Large intestine (tissue), 3 donors: Measurements from ENCODE around the gene ACSS1. TPM values are rescaled to one million over a fixed set of nuclear protein-coding genes. Genes with fewer than 3 reads are reported as not detected.
A peak's percentile ranks its signal among the peaks of the same experiment; 100 is the strongest.

ENCODE experiments used
- DNase-seq, 2 donors: peaks; one replicate each; pipeline versions ENCODE4 v3.0.0 to v3.0.0-alpha.2; 2013
- H3K27ac ChIP-seq: one replicate; pipeline ENCODE4 v1.5.1; 2013; ENCODE audit warnings: low read length
- H3K27me3 ChIP-seq: 2 replicates; pipeline ENCODE4 v1.6.1; 2013; ENCODE audit warnings: low read length; ENCODE audit not compliant: control insufficient read depth, insufficient read depth
- H3K36me3 ChIP-seq: 2 replicates; pipeline ENCODE4 v1.6.1; 2013; ENCODE audit warnings: low read length; ENCODE audit not compliant: control insufficient read depth, insufficient read depth
- H3K4me1 ChIP-seq: one replicate; pipeline ENCODE4 v1.6.1; 2013; ENCODE audit warnings: low read length; ENCODE audit not compliant: control insufficient read depth, insufficient read depth
- H3K4me3 ChIP-seq: one replicate; pipeline ENCODE4 v1.5.1; 2013; ENCODE audit warnings: low read length
- H3K9me3 ChIP-seq: one replicate; pipeline ENCODE4 v1.6.1; 2013; ENCODE audit warnings: mild to moderate bottlenecking, low read depth, low read length, moderate library complexity; ENCODE audit not compliant: control insufficient read depth
- WGBS: methylation state at CpG from one replicate; pipeline ENCODE4 v1.1.5; 2013; ENCODE audit warnings: low lambda C conversion rate; ENCODE audit not compliant: insufficient coverage; 5-methylcytosine and 5-hydroxymethylcytosine counted together
- polyA plus RNA-seq: library from polyadenylated mRNA; unstranded; fragments of 120-200 nt; gene quantifications from one replicate; pipeline ENCODE4 v1.2.1, GENCODE V29; 2013

The ACSS1 gene
- polyA plus RNA-seq, 1 donor, result 102 TPM

- no peaks in the 10 kb centered on the region for H3K27me3 ChIP-seq
- no peak for DNase-seq
- no CpG with 5 or more reads among the region's 21 CpGs for WGBS
- no peak overlapping the region for H3K27ac ChIP-seq
- peaks cover 27% of the 10 kb centered on the region for H3K4me1 ChIP-seq
- H3K4me3 ChIP-seq, result no peak overlapping the region
- H3K36me3 ChIP-seq, result peaks cover 72% of the 10 kb centered on the region
- H3K9me3 ChIP-seq, result no peaks in the 10 kb centered on the region
Observed at GRCh38 chr20:25046736-25047666, 10.9 kb downstream of the ACSS1 start.

- Histone ChIP-seq H3K36me3 (peaks cover 72% of the 10 kb centered on the region), H3K27ac (no peak overlapping the region), H3K27me3 (no peaks in the 10 kb centered on the region), H3K4me3 (no peak overlapping the region), H3K4me1 (peaks cover 24% of the 10 kb centered on the region), H3K9me3 (no peaks in the 10 kb centered on the region)
- no CpG with 5 or more reads among the region's 14 CpGs for WGBS
- DNase-seq, result no peak
Observed at GRCh38 chr20:25046181-25046641, 11.7 kb downstream of the ACSS1 start.

- H3K27me3 ChIP-seq, result no peaks in the 10 kb centered on the region
- H3K36me3 ChIP-seq, result peaks cover 65% of the 10 kb centered on the region
- no peak overlapping the region for H3K27ac ChIP-seq
- H3K4me1 ChIP-seq, result peaks cover 28% of the 10 kb centered on the region
- no peaks in the 10 kb centered on the region for H3K9me3 ChIP-seq
- no peak overlapping the region for H3K4me3 ChIP-seq
- no CpG with 5 or more reads among the region's 9 CpGs for WGBS
- no peak for DNase-seq
Observed at GRCh38 chr20:25045343-25045712, 12.6 kb downstream of the ACSS1 start.

- DNase-seq, result no peak
- WGBS, result 0% methylated on average over 1 of the region's 14 CpGs
- H3K36me3 ChIP-seq, result peaks cover 63% of the 10 kb centered on the region
- H3K4me3 ChIP-seq, result no peak overlapping the region
- H3K9me3 ChIP-seq, result no peaks in the 10 kb centered on the region
- no peaks in the 10 kb centered on the region for H3K27me3 ChIP-seq
- no peak overlapping the region for H3K27ac ChIP-seq
- peaks cover 32% of the 10 kb centered on the region for H3K4me1 ChIP-seq
Observed at GRCh38 chr20:25044660-25045342, 13.1 kb downstream of the ACSS1 start.

GRCh38 chr20:25044261-25044560, 13.7 kb downstream of the ACSS1 start:
- no peaks in the 10 kb centered on the region for H3K9me3 ChIP-seq
- H3K27ac ChIP-seq, result no peak overlapping the region
- H3K36me3 ChIP-seq, result peaks cover 58% of the 10 kb centered on the region
- H3K27me3 ChIP-seq, result no peaks in the 10 kb centered on the region
- WGBS, result no CpG with 5 or more reads among the region's 5 CpGs
- peaks cover 33% of the 10 kb centered on the region for H3K4me1 ChIP-seq
- no peak for DNase-seq
- H3K4me3 ChIP-seq, result no peak overlapping the region

- WGBS, result no CpG with 5 or more reads among the region's 9 CpGs
- H3K4me3 ChIP-seq, result no peak overlapping the region
- no peaks in the 10 kb centered on the region for H3K27me3 ChIP-seq
- peaks cover 58% of the 10 kb centered on the region for H3K36me3 ChIP-seq
- no peak for DNase-seq
- H3K27ac ChIP-seq, result peak overlapping the region; percentile 11
- H3K4me1 ChIP-seq, result peaks cover 38% of the 10 kb centered on the region
- no peaks in the 10 kb centered on the region for H3K9me3 ChIP-seq
Observed at GRCh38 chr20:25043499-25044260, 14.3 kb downstream of the ACSS1 start.

- H3K4me1 ChIP-seq, result peaks cover 47% of the 10 kb centered on the region
- H3K4me3 ChIP-seq, result no peak overlapping the region
- no peaks in the 10 kb centered on the region for H3K27me3 ChIP-seq
- H3K27ac ChIP-seq, result peak overlapping the region; percentile 11
- 83% methylated on average over 2 of the region's 14 CpGs for WGBS
- DNase-seq, result peak in 1 of 2 donors; percentile 30
- no peaks in the 10 kb centered on the region for H3K9me3 ChIP-seq
- peaks cover 51% of the 10 kb centered on the region for H3K36me3 ChIP-seq
Observed at GRCh38 chr20:25042531-25043498, 15.1 kb downstream of the ACSS1 start.

- Histone ChIP-seq H3K9me3 (no peaks in the 10 kb centered on the region), H3K4me1 (peaks cover 54% of the 10 kb centered on the region), H3K36me3 (peaks cover 46% of the 10 kb centered on the region), H3K27ac (no peak overlapping the region), H3K27me3 (no peaks in the 10 kb centered on the region), H3K4me3 (no peak overlapping the region)
- WGBS, result no CpG with 5 or more reads among the region's 21 CpGs
- no peak for DNase-seq
Observed at GRCh38 chr20:25041813-25042530, 16.0 kb downstream of the ACSS1 start.

- peak in 1 of 2 donors; percentile 35 for DNase-seq
- Histone ChIP-seq H3K27ac (peak overlapping the region; percentile 63), H3K36me3 (peaks cover 36% of the 10 kb centered on the region), H3K4me3 (no peak overlapping the region), H3K9me3 (no peaks in the 10 kb centered on the region), H3K4me1 (peaks cover 54% of the 10 kb centered on the region), H3K27me3 (no peaks in the 10 kb centered on the region)
- WGBS, result no CpG with 5 or more reads among the region's 6 CpGs
Observed at GRCh38 chr20:25040438-25040831, 17.5 kb downstream of the ACSS1 start.
